Lung (tissue), 12 donors: Measurements from ENCODE around the gene GSG1L2. TPM values are rescaled to one million over a fixed set of nuclear protein-coding genes. Genes with fewer than 3 reads are reported as not detected.

Source experiments
- ATAC-seq: fragments of 200-7000 bp; cut with Tn5 transposase; one replicate; pipeline ENCODE4 v1.9.1; 2020; ENCODE audit warnings: moderate number of reproducible peaks; ENCODE audit not compliant: insufficient read depth, low FRiP score
- DNase-seq, 3 donors: peaks; one replicate each; pipeline ENCODE4 v3.0.0-alpha.2; 2013 to 2017
- H3K27ac ChIP-seq, 2 donors: one replicate each; pipeline ENCODE4 v1.5.1; 2013; ENCODE audit warnings: mild to moderate bottlenecking in 2 of 2, moderate library complexity in 2 of 2, control low read depth in 1 of 2, inconsistent platforms in 1 of 2, low read depth in 1 of 2, low read length in 1 of 2
- H3K27me3 ChIP-seq, 3 donors: one replicate each; pipeline ENCODE4 v1.5.1; 2013; ENCODE audit warnings: low read length in 2 of 3; ENCODE audit not compliant: control insufficient read depth in 3 of 3, insufficient read depth in 3 of 3
- H3K36me3 ChIP-seq, 4 donors: one replicate each; pipeline ENCODE4 v1.5.1; 2013; ENCODE audit warnings: low read length in 4 of 4, mild to moderate bottlenecking in 1 of 4, moderate library complexity in 1 of 4; ENCODE audit not compliant: control insufficient read depth in 4 of 4, insufficient read depth in 4 of 4
- H3K4me1 ChIP-seq, 5 donors: one replicate each; pipeline ENCODE4 v1.5.1; 2013; ENCODE audit warnings: low read length in 5 of 5, mild to moderate bottlenecking in 2 of 5, moderate library complexity in 1 of 5; ENCODE audit not compliant: control insufficient read depth in 5 of 5, insufficient read depth in 5 of 5
- H3K4me3 ChIP-seq: one replicate; pipeline ENCODE4 v1.5.1; 2013; ENCODE audit warnings: mild to moderate bottlenecking, control low read depth, moderate library complexity
- H3K9ac ChIP-seq, 2 donors: one replicate each; pipeline ENCODE4 v1.5.1; 2013; ENCODE audit warnings: low read length in 2 of 2, control low read depth in 1 of 2; ENCODE audit not compliant: insufficient read depth in 1 of 2
- H3K9me3 ChIP-seq, 4 donors: one replicate each; pipeline ENCODE4 v1.5.1; 2013; ENCODE audit warnings: low read length in 3 of 4, mild to moderate bottlenecking in 1 of 4, moderate library complexity in 1 of 4; ENCODE audit not compliant: control insufficient read depth in 4 of 4, insufficient read depth in 3 of 4
- WGBS, 2 donors: extraction: QIAGEN DNeasy Blood & Tissue Kit; methylation state at CpG; one replicate each; pipeline ENCODE4 v1.1.7; 2013; 5-methylcytosine and 5-hydroxymethylcytosine counted together
- polyA plus RNA-seq, 2 donors: library from polyadenylated mRNA; stranded (reverse); fragments of 200-250 nt; gene quantifications; one replicate each; pipeline ENCODE4 v1.2.1, GENCODE V29; 2013
- total RNA-seq, 2 donors: library from RNA; depleted of rRNA in 1 of 2; stranded (reverse); fragments of >200 nt in 1 of 2; gene quantifications; one replicate each; pipeline ENCODE4 v1.2.1, GENCODE V29; 2014 to 2021
- TF ChIP-seq, protein P1 (sequence below): IDR thresholded peaks from 2 replicates; pipeline ENCODE4 v1.5.1; 2012; ENCODE audit warnings: mild to moderate bottlenecking; ENCODE audit errors: control extremely low read depth, extremely low read depth
- donor health status: control.
- donor health status: control.
- donor health status: Bipolar disorder and iron deficiency.
- donor health status: healthy.
- donor health status: DM: yes; HTN: yes; CAD: no.

GSG1L2 gene
- total and polyA plus RNA-seq, 4 donors = not detected

DNA sequence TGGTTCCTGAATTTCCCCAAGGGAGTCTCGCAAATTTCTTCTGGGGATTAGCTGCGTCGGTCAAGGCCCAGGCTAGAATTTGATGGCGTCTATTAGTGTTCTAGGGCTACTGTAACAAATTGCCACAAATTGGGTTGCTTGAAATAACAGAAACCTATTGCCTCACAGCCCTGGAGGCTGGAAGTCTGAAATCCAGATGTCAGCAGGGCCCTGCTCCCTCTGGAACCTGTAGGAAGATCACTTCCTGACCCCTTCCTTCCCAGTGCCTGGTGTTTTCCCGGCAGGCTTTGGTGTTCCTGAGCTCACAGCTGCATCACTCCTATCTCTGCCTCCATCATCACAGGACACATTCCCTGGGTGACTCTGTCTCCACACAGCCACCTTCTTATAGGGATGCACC, 54.9 kb downstream of the GSG1L2 start:
- Histone ChIP-seq H3K9ac (no peak overlapping the region), H3K27me3 (peaks cover 0 to 11% (median 2%) of the 10 kb centered on the region in 3 donors), H3K4me1 (no peaks in the 10 kb centered on the region), H3K4me3 (no peak overlapping the region), H3K27ac (no peak overlapping the region), H3K9me3 (no peaks in the 10 kb centered on the region), H3K36me3 (no peaks in the 10 kb centered on the region)
- 68 to 70% methylated on average over 5 of the region's 5 CpGs for WGBS, 2 donors
- DNase-seq (no peak), ATAC-seq (no peak)
- TF ChIP-seq, protein P1, sequence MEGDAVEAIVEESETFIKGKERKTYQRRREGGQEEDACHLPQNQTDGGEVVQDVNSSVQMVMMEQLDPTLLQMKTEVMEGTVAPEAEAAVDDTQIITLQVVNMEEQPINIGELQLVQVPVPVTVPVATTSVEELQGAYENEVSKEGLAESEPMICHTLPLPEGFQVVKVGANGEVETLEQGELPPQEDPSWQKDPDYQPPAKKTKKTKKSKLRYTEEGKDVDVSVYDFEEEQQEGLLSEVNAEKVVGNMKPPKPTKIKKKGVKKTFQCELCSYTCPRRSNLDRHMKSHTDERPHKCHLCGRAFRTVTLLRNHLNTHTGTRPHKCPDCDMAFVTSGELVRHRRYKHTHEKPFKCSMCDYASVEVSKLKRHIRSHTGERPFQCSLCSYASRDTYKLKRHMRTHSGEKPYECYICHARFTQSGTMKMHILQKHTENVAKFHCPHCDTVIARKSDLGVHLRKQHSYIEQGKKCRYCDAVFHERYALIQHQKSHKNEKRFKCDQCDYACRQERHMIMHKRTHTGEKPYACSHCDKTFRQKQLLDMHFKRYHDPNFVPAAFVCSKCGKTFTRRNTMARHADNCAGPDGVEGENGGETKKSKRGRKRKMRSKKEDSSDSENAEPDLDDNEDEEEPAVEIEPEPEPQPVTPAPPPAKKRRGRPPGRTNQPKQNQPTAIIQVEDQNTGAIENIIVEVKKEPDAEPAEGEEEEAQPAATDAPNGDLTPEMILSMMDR = no peak

GRCh38 chr17:9765322-9765721, 56.6 kb downstream of the GSG1L2 start:
- no peak overlapping the region for H3K9ac ChIP-seq
- DNase-seq (no peak), ATAC-seq (no peak)
- no peak overlapping the region for H3K27ac ChIP-seq
- no peaks in the 10 kb centered on the region for H3K4me1 ChIP-seq
- peaks cover 2 to 11% (median 2%) of the 10 kb centered on the region in 3 donors for H3K27me3 ChIP-seq
- TF ChIP-seq, protein P1 = no peak
- 93 to 100% methylated on average over 1 of the region's 1 CpG for WGBS, 2 donors
- H3K36me3 ChIP-seq = no peaks in the 10 kb centered on the region
- no peak overlapping the region for H3K4me3 ChIP-seq
- H3K9me3 ChIP-seq = no peaks in the 10 kb centered on the region

DNA sequence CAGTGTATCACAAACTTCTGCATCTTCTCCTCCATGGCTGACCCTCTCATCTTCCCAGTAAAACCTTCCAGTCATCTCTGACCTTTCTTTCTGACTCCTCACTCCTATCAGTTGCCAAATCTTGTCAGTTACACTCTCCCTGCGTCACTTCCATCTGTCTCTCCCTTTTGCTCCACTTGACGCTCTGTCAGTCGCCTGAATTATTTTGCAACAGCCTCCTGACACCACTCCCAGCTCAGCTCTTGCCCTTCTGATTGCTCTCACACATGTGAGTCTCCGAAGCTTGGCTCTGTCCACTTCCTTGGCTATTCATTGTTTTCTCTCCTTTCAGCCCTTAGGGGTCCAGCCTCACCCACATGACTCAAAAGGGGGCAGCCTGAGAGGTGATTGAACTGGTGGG, 58.2 kb downstream of the GSG1L2 start:
- TF ChIP-seq, protein P1 = no peak
- ATAC-seq (no peak), DNase-seq (no peak)
- Histone ChIP-seq H3K9me3 (no peaks in the 10 kb centered on the region), H3K27me3 (peaks cover 2 to 11% (median 2%) of the 10 kb centered on the region in 3 donors), H3K27ac (no peak overlapping the region), H3K9ac (no peak overlapping the region), H3K4me3 (no peak overlapping the region), H3K36me3 (no peaks in the 10 kb centered on the region), H3K4me1 (no peaks in the 10 kb centered on the region)
- WGBS, 2 donors = 21 to 38% methylated on average over 4 of the region's 4 CpGs

GRCh38 chr17:9760266-9760665, 61.6 kb downstream of the GSG1L2 start:
- ATAC-seq (no peak), DNase-seq (no peak)
- H3K9ac ChIP-seq = no peak overlapping the region
- H3K27me3 ChIP-seq = peaks cover 0 to 6% (median 2%) of the 10 kb centered on the region in 3 donors
- no peaks in the 10 kb centered on the region for H3K4me1 ChIP-seq
- 79 to 83% methylated on average over 1 of the region's 1 CpG for whole genome bisulfite sequencing, 2 donors
- no peak overlapping the region for H3K4me3 ChIP-seq
- TF ChIP-seq, protein P1 = no peak
- no peak overlapping the region for H3K27ac ChIP-seq
- H3K9me3 ChIP-seq = no peaks in the 10 kb centered on the region
- no peaks in the 10 kb centered on the region for H3K36me3 ChIP-seq
